Mucosa of stomach (tissue), 1 donor: Measurements from ENCODE around the gene ADAM17.

Experiments
- H3K27me3 ChIP-seq: one replicate; pipeline ENCODE4 v1.7.0; 2013; ENCODE audit warnings: mild to moderate bottlenecking, low read length; ENCODE audit not compliant: control insufficient read depth, insufficient read depth
- H3K36me3 ChIP-seq: one replicate; pipeline ENCODE4 v1.7.0; 2013; ENCODE audit warnings: low read length; ENCODE audit not compliant: control insufficient read depth, insufficient read depth
- H3K4me1 ChIP-seq: one replicate; pipeline ENCODE4 v1.7.0; 2013; ENCODE audit warnings: mild to moderate bottlenecking, low read length; ENCODE audit not compliant: control insufficient read depth, insufficient read depth
- H3K4me3 ChIP-seq: one replicate; pipeline ENCODE4 v1.7.0; 2013; ENCODE audit warnings: low read length
- H3K9ac ChIP-seq: one replicate; pipeline ENCODE4 v1.7.0; 2013; ENCODE audit warnings: mild to moderate bottlenecking, low read length, moderate library complexity
- H3K9me3 ChIP-seq: one replicate; pipeline ENCODE4 v1.7.0; 2013; ENCODE audit warnings: mild to moderate bottlenecking, low read length, moderate library complexity; ENCODE audit not compliant: control insufficient read depth
- donor health status: Pancreatic carcinoma.

Gene ADAM17

DNA sequence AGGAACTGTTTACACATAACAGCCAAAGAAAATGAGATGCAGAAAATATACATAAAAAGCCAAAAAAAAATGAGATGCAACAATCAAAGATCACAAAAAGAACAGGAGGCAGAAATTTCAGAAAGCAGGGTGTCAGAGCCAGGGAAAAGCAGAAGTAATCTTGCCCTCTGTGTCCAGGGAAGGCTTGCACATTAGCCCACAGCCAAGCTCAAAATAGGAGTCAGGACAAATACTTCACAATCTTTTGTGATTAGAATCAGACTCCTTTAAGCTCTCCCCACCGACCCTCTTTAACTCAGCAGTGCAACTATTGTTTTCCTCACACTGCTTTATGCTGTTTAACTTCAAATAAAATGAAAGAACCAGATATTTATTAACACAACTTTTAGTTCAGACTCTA lies 46.7 kb downstream of the ADAM17 start:
- no peaks in the 10 kb centered on the region for H3K27me3 ChIP-seq
- no peaks in the 10 kb centered on the region for H3K4me1 ChIP-seq
- no peak overlapping the region for H3K4me3 ChIP-seq
- no peaks in the 10 kb centered on the region for H3K9me3 ChIP-seq
- no peak overlapping the region for H3K9ac ChIP-seq
- H3K36me3 ChIP-seq = no peaks in the 10 kb centered on the region

DNA sequence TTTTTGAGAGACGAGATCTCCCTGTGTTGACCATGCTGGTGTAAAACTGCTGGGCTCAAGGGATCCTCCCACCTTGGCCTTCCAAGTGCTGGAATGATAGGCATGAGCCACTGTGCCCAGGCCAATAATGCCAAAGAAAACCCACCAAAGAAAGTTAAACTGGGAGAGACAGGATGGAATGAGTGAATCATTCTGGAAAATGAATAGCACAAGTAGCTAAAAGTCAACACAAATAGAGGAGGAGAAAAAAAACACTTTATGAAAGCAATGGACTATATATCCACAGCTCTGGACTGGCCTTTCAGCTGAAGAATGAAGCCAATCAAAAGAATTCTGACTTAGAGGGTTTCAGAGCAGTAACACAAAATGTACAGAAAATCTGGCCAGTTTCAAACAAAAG lies 57.4 kb downstream of the ADAM17 start:
- Histone ChIP-seq H3K4me1 (no peaks in the 10 kb centered on the region), H3K4me3 (no peak overlapping the region), H3K27me3 (no peaks in the 10 kb centered on the region), H3K9me3 (no peaks in the 10 kb centered on the region), H3K36me3 (peaks cover 8% of the 10 kb centered on the region), H3K9ac (no peak overlapping the region)

DNA sequence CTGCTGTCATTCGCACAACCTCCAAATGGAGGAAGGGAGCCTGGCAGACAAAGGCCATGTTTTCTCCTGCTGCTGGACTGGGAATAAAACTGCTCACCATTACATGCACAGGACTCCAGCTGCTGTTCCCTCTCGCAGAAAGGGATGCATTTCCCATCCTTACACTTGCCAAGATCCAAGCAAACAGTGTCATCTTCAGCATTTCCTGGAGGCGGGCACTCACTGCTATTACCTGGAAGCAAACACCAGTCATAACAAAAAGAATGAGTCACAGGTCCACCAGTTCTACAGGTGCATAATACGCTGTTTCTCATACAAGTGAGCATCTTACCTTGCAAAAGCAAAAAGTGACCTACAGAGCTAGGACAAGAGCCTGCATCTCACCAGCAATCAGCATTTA lies 58.6 kb downstream of the ADAM17 start:
- H3K4me1 ChIP-seq = no peaks in the 10 kb centered on the region
- H3K9me3 ChIP-seq = no peaks in the 10 kb centered on the region
- H3K27me3 ChIP-seq = no peaks in the 10 kb centered on the region
- H3K36me3 ChIP-seq = peaks cover 4% of the 10 kb centered on the region
- H3K9ac ChIP-seq = no peak overlapping the region
- no peak overlapping the region for H3K4me3 ChIP-seq

DNA sequence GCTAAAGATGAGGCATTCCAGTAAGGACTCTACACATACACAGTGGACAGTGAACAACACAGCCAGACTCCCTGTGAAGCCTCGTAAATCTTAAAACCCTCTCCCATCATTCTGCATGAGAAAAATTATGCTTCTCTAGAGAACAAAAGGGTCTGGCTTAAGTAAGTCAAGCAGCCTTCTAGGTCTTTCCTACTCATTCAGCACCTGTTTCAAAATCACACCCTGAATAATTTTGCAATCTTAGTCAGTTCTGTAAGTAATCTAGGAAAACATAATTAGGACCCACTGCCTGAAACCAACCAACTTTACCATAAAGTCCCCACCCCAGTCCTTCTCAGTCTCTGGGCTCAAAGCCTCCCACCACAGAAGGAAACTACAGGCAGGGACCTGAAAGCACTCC lies 61.5 kb downstream of the ADAM17 start:
- no peak overlapping the region for H3K9ac ChIP-seq
- H3K9me3 ChIP-seq = no peaks in the 10 kb centered on the region
- H3K36me3 ChIP-seq = peaks cover 7% of the 10 kb centered on the region
- H3K27me3 ChIP-seq = no peaks in the 10 kb centered on the region
- no peaks in the 10 kb centered on the region for H3K4me1 ChIP-seq
- no peak overlapping the region for H3K4me3 ChIP-seq

DNA sequence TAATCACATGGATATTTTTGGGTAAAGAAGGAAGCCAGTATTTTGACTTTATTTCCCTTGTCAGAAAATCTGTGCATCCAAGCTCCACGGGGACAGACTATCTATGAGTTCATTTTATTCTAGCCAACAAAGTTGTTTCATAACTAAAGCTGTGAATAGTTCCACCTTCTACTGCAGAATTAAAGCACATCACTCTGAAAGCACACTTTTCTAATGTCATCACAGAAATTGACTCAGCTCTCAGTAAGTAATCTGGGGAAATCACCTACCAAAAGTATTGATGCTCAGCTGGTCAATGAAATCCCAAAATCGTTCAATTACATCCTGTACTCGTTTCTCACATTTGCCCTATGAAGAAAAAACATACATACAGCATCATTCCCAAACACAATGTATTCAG lies 62.2 kb downstream of the ADAM17 start:
- Histone ChIP-seq H3K9me3 (no peaks in the 10 kb centered on the region), H3K9ac (no peak overlapping the region), H3K36me3 (peaks cover 7% of the 10 kb centered on the region), H3K4me1 (no peaks in the 10 kb centered on the region), H3K27me3 (no peaks in the 10 kb centered on the region), H3K4me3 (no peak overlapping the region)

DNA sequence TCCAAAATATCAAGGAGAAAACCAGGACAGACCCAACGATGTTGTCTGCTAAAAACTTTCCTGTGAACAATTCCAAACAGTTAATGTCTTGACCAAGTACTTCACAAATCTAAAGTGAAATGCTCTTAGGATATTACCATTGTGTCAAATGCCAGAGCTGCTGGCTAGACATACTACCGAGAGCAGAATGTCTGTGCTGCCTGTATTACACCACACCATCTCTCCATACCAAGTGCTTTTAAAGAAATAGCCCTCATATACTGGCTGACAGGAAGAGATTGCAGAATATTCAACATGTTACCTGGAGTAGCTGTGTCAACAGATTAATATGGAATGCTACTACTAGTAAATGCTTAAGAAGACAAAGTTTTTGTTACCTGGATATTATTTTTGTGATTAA lies 62.7 kb downstream of the ADAM17 start:
- no peaks in the 10 kb centered on the region for H3K9me3 ChIP-seq
- H3K4me1 ChIP-seq = no peaks in the 10 kb centered on the region
- no peak overlapping the region for H3K4me3 ChIP-seq
- peaks cover 7% of the 10 kb centered on the region for H3K36me3 ChIP-seq
- H3K27me3 ChIP-seq = no peaks in the 10 kb centered on the region
- no peak overlapping the region for H3K9ac ChIP-seq

DNA sequence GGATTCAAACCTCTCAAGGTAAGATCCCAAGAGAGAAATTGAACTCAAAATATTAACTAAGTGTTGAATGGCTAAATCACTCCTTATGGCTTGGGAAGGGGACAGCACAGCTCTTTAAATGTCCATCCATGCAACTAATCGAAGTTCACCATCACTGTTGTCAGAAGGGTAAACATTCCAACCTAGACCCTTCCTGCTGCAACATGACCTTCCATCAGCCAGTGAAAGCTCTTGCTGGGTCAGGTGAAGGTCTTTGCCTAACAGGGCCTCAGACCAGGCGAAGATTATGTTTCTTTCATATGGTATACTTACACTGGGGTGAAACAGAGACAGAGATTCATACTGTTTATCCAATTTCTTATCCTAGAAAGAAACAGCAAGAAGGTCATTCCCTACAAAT lies 64.8 kb downstream of the ADAM17 start:
- Histone ChIP-seq H3K36me3 (peaks cover 10% of the 10 kb centered on the region), H3K4me1 (no peaks in the 10 kb centered on the region), H3K27me3 (no peaks in the 10 kb centered on the region), H3K9ac (no peak overlapping the region), H3K9me3 (no peaks in the 10 kb centered on the region), H3K4me3 (no peak overlapping the region)

DNA sequence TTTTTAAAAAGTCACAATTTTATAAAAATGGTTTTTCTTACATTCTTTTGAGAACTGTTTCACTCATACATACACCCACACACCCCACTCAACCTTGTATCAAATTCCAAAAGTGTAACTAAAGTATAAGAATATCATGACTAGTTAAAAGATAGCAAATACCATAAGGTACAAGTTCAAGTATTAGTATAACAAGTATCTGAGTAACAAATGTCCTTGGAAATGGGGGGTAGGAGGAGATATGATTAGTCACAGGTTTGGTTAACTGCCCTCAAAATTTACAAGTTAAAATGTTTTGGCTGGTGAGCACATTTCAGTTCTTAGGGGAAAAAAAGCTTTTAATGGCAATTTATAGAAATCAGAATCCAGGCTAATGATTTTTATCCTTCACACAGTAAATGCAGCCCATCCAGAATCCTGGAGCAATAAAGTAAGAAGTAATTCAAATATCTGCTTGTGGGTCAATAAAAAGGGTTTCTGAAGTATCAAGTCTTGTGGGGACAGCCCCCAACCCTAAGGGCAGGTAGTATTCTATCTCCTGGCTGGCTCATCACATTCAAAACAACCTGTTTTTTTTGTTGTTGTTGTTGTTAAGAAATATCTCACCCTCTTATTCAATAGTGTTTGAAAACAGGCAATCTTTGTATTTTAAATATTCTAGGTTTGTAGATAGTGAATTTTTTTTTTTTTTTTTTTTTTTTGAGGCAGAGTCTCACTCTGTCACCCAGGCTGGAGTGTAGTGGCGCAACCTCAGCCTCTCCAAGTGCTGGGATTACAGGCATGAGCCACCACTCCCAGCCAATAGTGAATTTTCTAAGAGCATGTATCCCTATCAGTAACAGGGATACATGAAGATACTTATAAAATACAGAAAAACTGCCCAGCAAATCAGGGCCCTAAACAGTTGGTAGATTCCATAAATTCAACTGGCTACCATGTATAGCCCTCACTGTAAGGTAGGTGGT lies 66.8 kb downstream of the ADAM17 start:
- Histone ChIP-seq H3K27me3 (no peaks in the 10 kb centered on the region), H3K9me3 (no peaks in the 10 kb centered on the region), H3K36me3 (peaks cover 21% of the 10 kb centered on the region), H3K4me3 (no peak overlapping the region), H3K9ac (no peak overlapping the region), H3K4me1 (no peaks in the 10 kb centered on the region)

DNA sequence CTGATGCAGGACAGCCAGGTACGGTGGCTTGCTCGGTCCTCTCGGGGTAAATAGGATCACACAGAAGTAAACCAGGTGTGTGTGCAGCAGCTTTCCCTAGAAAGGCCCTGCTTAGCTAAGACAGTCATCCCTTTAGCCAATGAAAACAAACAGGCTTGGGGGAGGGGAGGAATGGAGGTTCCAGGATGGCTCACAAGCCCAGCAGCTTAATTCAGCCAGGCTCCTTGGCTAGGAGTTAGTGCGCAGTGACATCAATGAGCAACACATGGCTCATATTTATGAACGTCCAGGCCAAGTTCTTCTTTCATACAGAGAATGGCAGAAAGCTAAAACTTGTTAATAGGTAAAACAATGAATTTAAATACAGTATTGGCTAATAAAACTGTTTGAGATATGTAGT lies 71.1 kb downstream of the ADAM17 start:
- no peaks in the 10 kb centered on the region for H3K27me3 ChIP-seq
- peaks cover 31% of the 10 kb centered on the region for H3K36me3 ChIP-seq

DNA sequence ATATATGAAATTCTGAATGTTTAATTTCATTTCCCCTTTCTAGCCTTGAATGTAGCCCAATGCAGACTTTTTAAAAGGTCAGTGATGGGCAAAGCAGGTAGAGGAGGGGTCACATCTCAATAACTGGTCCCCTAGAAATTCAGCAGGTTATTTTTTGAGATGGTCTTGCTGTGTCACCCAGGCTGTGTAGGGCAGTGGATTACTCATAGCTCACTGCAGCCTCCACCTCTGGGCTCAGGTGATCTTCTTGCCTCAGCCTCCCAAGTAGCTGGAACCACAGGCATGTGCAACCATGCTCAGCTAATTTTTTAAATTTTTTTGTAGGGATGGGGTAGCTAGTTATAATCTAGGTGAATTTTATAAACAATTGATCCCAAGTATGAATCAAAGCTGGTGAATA lies 72.5 kb downstream of the ADAM17 start:
- no peak overlapping the region for H3K4me3 ChIP-seq
- H3K9me3 ChIP-seq = no peaks in the 10 kb centered on the region
- no peak overlapping the region for H3K9ac ChIP-seq
- peaks cover 31% of the 10 kb centered on the region for H3K36me3 ChIP-seq
- no peaks in the 10 kb centered on the region for H3K4me1 ChIP-seq
- no peaks in the 10 kb centered on the region for H3K27me3 ChIP-seq

More for the DNA sequence above, 71.1 kb downstream of the ADAM17 start:
- no peak overlapping the region for H3K9ac ChIP-seq
- no peak overlapping the region for H3K4me3 ChIP-seq
- no peaks in the 10 kb centered on the region for H3K9me3 ChIP-seq
- H3K4me1 ChIP-seq = no peaks in the 10 kb centered on the region

DNA sequence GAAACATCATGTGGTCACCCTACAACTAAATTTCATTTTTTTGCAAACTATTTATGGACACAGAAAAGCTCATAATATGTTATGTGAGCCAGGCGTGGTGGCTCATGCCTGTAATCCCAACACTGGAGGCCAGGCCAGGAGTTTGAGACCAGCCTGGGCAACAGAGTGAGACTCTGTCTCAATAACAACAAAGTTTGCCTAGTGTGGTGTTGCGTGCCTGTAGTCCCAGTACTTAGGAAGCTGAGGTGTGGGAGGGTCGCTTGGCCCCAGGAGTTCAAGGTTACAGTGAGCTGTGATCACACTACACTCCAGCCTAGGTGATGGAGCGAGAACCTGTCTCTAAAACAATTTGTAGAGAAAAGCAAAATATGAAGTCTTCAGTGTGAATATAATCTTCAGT lies 75.5 kb downstream of the ADAM17 start:
- Histone ChIP-seq H3K4me1 (no peaks in the 10 kb centered on the region), H3K36me3 (peaks cover 22% of the 10 kb centered on the region), H3K9me3 (no peaks in the 10 kb centered on the region), H3K27me3 (no peaks in the 10 kb centered on the region), H3K9ac (no peak overlapping the region), H3K4me3 (no peak overlapping the region)

DNA sequence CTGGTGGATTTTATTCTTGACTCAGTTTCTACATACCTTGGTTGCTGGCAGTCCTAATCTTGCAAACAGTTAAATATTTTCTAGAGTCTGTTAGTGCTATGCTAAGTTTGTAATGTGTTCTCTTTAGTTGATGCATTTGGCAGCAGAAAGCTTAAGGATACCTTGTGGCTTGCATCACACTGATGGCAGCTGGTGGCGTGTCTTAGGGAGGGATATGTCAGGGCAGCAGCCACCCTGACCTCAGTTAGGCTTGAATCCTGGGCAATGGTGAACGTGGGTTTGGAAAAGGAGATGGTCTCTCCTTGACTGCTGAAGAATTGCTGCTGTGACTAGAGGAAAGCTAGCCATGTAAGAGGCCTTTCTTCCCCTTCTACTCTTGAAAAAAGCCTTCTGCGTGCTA lies 77.1 kb downstream of the ADAM17 start:
- Histone ChIP-seq H3K27me3 (no peaks in the 10 kb centered on the region), H3K4me3 (no peak overlapping the region), H3K9ac (no peak overlapping the region), H3K36me3 (peaks cover 10% of the 10 kb centered on the region), H3K9me3 (no peaks in the 10 kb centered on the region), H3K4me1 (peaks cover 3% of the 10 kb centered on the region)
